GM19025 (cell line): ENCODE measurements around the gene NDUFB7.
"Not testable (repeated sequence)": the region's sequence is repeated elsewhere in the genome, so short reads cannot be mapped to it uniquely, and the experiment has no call there.

Experiments
- ATAC-seq: cut with Tn5 transposase; IDR thresholded peaks from one replicate; pipeline ENCODE4 v1.9.1; 2021; ENCODE audit warnings: mild to moderate bottlenecking, low read depth, moderate library complexity; ENCODE audit not compliant: unreplicated experiment

The NDUFB7 gene

DNA sequence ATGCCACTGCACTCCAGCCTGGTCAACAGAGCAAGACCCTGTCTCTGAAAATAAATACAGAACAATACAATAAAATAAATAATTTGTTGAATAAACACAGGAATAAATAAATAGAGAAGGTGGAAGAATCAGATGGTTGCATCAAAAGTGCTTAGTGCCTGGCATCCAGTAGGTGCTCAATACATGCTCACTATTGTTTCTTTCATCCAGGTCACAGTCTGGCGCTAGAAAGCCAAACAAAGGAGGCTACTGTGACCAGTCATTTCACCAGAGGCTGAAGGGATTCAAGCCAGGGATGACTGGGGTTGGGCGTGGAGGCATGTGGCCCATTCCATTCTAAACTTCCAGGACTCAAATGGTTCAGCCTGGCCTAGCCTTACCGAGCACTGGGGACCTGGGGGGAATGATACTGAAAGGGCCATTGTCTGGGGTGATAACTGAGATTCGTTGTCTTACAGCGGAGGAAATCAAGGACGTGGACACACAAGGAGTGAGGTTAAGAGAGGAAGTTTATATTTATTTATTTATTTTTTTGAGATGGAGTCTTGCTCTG is 3.6 kb upstream of the NDUFB7 start:
- no peak for ATAC-seq

DNA sequence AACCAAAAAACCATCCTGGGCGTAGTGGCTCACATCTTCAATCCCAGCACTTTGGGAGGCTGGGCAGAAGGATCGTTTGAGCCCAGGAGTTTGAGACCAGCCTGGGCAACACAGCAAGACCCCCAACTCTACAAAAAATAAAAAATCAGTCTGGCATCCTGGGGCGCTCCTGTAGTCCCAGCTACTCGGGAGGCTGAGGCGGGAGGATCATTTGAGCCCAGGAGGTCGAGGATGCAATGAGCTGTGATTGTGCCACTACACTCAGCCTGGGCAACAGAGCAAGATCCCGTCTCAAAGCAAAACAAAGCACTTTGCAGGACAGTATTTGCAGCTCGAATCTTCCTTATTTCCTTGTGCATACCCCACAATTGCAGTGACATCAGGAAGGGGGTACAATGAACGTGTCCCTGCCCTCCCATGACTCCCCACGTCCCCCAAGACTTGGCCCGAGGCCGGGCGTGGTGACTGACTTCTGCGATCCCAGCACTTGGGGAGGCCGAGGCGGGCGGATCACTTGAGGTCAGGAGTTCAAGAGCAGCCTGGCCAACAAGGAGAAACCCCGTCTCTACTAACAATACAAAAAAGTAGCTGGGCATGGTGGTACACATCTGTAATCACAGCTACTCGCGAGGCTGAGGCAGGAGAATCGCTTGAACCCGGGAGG is 870 bp downstream of the NDUFB7 start:
- ATAC-seq = no peak

DNA sequence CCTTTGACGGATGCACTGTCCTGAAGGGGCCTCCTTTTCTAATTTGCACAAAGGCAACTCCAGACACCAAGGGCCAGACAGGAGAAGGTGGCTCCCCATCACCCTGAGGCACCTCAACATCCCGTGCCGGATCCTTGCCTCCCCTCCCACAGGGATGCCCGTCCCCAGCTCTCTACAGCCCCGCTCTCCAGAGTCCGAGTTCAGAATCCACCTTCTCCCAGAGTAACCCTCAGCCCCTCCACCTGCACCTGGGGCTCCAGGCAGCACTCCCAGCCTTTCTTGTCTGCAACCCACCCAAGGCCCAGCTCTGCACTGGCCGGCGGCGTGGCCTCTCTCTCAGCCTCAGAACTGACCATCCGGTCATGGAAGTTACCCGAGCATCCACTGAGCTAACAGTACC is 4.8 kb downstream of the NDUFB7 start:
- no peak for ATAC-seq

DNA sequence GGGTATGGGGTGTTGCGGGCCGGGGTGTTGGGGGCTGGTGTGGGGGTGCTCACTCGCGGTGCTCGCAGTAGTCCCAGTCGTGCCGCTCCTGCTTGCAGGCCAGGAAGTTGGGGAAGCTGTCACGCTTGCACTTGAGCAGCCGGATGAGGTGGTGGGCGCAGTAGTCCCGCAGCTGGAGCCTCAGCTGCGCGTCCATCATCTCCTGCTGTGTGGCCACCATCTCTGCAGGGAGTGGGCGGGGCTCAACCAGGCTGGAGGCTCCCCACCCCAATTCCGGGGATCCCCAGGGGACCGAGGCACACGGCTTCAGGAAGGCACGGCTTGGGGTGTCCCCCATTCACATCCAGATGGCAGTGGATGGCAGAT is 5.2 kb downstream of the NDUFB7 start:
- ATAC-seq = no peak

DNA sequence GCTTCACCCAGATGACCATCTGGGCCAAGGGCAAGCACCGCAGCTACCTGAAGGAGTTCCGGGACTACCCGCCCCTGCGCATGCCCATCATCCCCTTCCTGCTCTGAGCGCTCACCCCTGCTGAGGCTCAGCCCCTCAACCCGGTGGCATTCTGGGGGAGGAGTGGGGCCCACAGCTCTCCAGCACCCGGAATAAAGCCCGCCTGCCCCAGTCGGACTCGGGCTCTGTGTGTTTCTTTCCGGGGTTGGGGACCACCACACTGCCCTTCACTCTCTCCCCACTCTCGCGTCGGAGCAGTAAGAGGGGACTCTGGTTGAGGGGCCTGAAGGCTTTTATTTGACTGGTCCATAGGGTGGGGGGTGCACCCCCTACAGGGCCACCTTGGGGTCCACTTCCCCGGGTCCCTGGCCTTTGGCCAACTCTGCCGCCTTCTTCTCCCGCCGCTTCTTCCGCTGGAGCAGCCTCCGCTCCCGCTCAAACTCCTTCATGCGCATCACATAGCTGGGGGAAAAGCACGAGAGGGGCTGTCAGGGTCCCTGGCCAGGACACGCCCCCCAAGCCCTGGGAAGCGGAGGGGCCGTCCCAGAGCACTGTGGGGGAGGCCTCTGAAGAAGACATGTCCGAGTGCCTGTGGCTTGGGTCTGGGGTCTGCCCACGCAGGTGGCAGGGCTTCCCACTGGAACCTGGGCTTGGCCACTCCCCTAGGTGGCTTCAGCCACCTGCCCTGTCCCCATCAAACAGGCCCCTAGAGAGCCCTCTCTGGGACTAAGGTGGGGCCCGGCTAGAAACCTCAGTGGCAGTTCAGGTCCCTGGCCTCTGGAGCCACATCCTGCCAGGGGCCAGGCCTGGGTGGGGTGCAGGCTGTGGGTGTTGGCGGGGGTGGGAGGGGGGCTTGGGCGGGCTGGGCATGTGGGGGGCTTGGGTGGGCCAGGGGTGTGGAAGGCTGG is 5.8 kb downstream of the NDUFB7 start:
- no peak for ATAC-seq

DNA sequence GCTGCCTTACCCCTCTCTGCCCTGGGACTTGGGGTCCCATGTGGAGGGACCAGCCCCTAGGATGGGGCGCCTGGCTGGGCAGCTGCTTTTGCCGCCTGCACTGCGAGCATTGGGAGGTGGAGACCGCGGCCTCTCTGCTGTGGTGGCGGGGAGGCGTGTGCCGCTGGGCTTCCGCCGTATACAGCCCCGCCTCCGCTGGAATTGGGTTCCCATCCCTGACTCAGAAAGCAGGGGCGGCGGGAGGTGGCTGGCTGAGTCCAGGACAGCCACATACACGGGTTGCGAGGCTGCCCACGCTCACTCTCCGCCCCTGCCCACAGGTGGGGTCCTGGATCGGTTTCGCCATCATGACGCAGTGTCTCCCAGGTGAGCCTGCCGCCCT is 6.6 kb downstream of the NDUFB7 start:
- no peak for ATAC-seq

DNA sequence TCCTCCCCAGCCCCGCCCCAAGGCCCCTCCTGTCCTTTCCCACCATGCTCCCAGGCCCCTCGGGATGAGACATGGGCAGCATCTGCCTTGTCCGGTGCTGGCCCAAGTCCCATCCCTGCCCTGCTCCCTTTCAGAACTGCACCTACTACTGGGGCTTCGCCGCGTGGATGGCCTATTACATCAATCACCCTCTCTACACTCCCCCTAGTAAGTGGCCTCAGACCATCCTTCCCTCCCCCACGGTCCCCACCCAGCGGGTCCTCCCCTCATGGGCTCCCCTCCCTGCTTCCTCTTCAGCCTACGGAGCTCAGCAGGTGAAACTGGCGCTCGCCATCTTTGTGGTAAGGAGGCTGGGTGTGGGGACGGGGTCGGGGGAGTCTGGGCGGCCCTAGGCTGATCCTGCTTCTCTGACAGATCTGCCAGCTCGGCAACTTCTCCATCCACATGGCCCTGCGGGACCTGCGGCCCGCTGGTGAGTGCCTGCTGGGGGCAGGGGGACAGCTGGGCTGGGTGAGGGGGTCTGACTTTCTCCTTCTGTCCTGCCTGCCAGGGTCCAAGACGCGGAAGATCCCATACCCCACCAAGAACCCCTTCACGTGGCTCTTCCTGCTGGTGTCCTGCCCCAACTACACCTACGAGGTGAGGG is 7.1 kb downstream of the NDUFB7 start:
- not testable (repeated sequence) for ATAC-seq

DNA sequence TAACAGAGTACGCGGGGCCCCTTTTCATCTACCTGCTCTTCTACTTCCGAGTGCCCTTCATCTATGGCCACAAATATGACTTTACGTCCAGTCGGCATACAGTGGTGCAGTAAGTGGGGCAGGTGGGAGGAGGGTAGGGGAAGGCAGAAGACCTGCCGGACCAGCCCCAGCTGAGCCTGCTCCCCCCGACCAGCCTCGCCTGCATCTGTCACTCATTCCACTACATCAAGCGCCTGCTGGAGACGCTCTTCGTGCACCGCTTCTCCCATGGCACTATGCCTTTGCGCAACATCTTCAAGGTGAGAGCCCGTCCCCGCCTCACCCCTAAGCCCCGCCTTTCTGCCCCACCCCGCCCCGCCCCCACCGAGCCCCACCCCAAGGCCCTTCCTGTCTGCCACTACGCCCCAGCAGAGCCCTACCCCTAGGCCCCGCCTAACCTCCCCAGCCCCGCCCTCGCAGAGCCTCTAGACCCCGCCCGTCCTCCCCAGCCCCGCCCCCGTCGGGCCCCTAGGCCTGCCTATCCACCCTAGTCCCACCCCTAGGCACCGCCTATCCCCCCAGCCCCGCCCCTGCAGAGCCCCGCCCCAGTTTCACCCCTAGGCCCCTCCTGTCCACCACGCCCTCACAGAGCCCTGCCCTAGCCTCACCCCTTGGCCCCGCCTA is 7.7 kb downstream of the NDUFB7 start:
- no peak for ATAC-seq

DNA sequence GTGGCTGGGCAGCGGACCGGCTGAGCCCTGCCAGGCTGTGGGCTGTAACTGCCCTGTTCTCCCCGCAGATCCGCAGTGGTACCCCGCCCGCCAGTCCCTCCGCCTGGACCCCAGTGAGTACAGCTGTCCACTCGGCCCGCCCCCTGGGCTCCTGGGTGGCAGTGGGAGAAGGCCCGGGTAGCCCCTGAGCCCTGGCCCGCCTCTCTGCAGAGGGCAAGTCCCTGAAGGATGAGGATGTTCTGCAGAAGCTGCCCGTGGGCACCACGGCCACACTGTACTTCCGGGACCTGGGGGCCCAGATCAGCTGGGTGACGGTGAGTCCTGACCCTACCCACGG is 8.3 kb downstream of the NDUFB7 start:
- no peak for ATAC-seq

DNA sequence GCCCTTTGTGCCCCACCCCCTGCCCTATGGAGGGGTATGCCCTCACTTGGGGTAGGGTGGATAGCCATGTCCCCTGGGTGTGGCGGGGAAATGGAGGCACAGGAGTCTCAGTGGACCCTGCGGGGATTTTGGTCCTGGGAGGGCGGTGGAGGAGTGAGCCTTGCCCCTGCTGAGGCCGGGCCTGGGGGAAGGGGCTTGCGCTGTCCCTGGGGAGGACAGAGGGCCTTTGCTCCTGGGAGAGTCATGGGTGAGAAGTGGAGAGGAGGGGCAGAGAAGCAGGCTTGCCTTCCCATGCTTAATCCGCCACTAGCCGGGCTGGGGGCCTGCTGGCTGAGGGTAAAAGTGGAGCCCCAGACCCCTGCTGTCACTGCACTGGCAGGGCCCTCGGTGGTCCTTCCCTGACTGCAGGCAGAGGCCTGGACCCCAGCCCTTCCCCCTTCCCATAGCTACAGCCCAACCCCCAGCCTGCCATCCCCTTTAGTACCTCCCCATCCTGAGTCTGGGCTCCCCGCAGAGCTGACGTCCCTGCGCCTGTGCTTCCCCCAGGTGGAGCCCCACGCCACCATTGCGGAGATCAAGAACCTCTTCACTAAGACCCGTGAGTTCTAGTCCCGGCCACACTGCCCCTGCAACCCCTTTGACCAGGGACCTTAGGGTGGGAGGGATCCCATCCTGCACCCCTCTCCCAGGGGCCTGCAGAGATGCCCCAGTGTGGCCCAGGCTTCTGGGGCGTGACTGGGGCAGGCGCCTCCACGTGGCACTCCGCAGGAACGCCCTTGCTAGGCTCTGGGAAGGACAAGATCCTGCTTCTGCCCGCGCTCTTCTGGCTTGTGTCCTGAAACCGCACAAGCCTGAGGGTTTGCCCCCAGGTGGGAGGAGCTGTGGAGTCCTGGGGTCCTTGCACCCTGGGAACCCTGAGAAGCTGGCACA is 8.9 kb downstream of the NDUFB7 start:
- ATAC-seq = no peak

DNA sequence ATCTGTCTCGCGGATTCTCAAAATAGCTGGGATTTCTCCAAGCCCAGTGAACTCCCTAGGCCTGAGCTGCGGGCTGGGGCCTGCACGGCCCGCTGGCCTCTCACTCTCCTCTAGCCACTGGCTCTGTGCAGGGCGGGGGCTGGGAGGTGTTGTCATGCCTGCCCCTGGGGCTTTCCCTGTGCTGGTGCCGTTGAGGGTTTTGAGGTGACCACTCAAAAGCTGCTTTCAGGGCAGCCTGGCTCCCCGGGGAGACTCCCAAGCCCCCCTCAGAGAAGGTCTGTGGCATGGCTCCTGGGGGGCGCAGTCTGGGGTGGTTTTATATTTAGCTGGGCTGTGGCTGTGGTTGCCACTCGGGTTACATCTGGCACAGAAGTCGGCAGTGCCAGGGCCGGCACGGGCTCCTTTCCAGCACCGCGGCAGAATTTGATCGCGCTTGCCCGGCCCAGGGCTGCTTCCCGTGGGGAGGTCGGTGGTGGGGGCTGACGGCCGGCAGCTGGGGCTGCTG is 10.0 kb downstream of the NDUFB7 start:
- ATAC-seq = no peak

DNA sequence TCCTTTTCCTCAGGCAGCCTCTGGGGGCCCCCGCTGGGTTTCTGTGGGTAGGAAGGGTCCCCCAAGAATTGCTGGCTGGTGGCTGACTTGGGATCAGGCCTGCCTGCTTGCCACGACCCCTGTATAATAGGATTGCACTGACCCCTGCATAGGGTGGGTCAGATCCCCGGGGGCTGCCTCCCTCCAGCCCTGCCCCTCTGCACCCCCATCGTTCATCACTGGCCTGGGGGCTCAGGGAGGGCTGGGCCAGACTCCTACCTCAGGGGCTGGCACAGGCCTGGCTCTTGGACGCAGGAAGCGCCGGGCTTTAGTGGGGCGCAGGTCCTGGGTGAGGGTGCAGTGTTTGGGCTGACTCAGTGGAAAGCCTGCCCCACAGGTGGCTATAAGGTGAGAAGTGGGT is 10.6 kb downstream of the NDUFB7 start:
- no peak for ATAC-seq

DNA sequence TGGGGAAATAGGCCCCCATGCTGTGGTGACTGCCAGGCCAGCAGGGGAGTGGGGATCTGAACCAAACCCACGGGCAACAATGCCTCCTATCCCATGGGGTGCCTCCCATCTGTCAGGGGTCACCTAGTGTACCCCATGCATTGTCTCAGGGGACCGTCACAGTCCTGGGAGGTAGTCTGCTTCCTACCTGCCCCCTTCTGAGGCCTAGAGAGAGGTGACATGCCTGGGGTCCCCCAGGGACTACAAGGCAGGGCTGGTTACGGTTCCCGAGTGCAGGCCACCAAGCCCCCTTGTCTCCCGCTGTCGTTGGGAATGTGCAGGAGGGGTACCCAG is 11.1 kb downstream of the NDUFB7 start:
- ATAC-seq = no peak

DNA sequence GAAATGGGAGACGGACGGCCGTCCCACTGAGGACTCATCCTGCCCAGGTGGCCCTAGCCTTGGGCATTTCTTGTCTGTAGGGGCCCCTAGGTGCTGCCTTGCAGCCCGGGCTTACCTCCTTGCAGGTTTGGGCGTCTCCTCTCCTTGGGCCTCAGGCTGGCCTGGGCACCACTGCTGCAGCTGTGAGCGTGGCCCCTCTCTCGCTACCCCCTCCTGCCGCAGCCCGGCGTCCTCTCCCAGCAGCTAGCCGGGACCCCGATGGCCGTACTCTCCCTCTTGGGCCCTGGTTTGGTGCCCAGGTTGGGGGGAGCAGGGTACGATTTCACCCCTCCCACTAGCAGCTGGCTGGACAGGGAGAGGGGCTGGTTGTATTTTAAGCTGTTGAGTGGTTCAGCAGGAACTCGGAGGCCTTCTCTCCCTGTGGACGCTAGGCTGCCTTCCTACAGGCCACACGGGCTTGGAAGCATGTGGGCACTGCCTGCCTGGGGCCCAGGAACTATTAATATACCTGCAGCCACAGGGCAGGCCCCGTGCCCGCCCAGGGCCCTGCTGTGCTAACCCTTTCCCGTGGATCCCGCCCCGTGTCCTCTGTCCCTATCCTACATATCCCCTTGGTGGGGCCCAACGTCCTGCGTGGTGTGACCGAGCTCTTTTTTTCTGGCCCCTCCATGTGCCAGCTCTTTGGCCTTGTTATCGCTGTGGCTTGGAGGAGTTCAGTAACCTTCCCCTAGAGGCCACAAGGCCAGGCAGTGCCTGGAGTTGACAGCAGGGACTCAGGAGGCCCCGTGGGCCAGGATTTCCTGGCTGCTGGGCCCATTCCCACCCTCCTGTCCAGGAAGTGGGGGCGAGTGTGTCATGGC is 11.7 kb downstream of the NDUFB7 start:
- no peak for ATAC-seq

DNA sequence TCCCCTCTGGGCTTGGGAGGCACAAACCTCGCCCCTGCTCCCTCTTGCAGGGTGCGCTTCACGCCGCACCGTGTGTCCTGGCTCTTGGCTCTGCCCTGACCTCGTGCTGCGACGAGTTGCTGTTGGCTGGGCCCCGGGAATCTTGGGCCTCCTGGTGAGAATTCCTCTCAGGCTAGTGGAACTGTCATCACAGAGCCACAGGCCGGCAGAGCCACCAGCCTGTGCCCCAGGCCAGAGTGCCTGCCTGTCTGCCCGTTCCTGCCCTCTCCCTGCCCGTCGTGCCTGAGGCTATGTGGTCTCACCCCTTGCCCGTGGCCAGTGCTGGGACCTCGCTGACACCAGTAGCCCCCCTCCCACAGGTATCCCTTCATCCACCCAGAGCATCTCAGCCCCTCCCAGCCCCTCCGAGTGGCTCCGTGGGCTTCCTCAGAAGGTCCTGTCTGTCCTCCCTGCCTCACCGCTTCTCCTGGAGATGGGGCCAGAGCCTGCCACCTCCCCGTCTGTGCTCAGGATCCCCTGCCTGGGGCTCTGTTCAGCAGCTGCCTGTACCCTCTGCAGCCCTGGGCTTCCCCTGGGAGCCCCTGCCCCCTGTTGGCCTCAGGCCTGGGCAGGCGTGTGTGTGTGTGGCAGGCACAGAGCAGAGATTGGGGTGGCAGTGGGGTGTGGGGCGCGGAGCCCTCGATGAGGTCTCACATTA is 13.3 kb downstream of the NDUFB7 start:
- ATAC-seq = no peak

DNA sequence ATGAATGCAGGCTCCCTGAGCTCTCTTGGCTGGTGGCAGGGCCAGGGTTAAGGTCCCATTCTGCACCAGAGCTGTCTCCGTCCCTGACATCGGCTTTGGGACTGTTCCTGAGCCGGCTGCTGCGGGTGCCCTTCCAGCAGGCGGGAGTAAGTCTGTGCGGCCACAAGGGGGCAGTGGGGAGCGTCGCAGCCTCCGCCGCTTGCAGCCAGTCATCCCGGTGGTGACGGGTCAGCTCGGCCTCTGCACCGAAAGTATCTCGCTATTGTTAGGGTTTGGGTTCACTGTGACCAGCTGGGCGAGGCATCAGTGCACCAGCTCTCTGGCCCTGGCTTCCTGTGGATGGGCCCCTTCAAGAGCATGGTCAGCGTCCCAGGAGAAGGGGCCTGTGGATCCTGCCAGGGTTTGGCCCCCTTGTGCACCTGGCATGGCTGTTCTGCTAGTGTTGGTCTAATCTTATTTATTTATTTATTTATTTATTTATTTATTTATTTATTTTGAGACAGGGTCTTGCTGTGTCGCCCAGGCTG is 15.1 kb downstream of the NDUFB7 start:
- no peak for ATAC-seq

DNA sequence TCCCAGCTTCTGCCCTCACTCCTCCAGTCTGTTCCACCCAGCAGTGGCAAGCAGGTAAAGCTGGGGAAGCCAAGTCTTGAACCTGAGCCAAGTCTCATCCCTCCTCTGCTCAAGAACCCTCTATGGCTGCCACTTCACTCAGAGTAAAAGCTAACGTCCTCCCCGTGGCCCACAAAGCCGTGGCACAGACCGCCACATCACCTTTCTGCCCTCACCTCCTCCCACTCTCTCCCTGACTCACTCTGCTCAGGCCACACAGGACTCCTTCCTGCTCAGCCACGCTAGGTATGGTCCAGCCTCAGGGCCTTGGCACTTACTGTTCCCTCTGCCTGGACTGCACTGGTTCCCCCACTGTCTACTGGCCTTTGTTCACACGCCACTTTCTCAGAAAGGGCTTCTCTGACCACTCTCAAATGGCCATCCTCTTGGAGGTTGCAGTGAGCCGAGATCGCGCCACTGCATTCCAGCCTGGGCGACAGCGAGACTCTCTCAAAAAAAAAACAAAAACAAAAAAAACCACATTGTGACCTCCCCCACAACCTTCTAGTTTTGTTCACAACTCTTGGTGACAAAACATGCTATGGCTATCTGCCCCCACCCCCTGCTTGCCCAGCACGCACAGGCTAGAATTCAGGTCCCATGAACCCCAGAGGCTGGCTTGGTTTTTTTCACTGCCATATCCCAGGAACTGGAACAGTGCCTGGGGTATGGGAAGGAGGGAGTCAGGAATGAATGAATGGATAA is 15.8 kb downstream of the NDUFB7 start:
- no peak for ATAC-seq
